GM06990 (cell line): ENCODE measurements around the gene IL17RD.

ENCODE experiments used
- DNase-seq: peaks from one replicate; pipeline ENCODE4 v3.0.0-alpha.2; 2011; ENCODE audit not compliant: insufficient read length; ENCODE audit errors: extremely low read depth
- H3K27me3 ChIP-seq: replicated peaks from 2 replicates; pipeline ENCODE4 v1.6.0; 2011; ENCODE audit warnings: low read length; ENCODE audit not compliant: control insufficient read depth, insufficient read depth
- H3K36me3 ChIP-seq: 2 replicates; pipeline ENCODE4 v1.5.1; 2011; ENCODE audit warnings: low read length; ENCODE audit not compliant: control insufficient read depth, insufficient read depth
- H3K4me3 ChIP-seq: replicated peaks from 2 replicates; pipeline ENCODE4 v1.5.1; 2011; ENCODE audit warnings: low read depth, mild to moderate bottlenecking, control low read depth, low read length
- TF ChIP-seq, protein P1 (sequence below): IDR thresholded peaks from 2 replicates; pipeline ENCODE4 v1.5.1; 2011; ENCODE audit warnings: low read length, control low read depth, mild to moderate bottlenecking, inconsistent platforms; ENCODE audit not compliant: insufficient read depth, poor library complexity, severe bottlenecking

Gene IL17RD

DNA sequence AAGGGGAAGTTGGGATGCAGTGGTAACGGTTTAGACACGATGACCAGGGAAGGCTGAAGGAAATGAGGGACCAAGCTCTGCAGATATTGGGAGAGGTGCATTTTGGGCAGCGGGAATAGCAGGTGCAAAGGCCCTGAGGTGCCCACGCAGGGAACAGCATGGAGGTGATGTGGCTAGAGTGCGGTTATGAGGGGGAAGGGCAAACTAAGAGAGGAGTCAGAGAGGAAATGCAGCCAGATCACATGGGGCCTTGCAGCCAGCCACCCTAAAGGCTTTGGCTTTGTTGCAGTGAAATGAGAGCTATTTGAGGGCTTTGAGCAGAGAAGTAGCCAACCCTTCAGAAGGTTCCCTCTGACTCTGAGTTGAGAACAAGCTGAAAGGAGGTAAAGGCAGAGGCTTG is 102.1 kb downstream of the IL17RD start:
- no peaks in the 10 kb centered on the region for H3K36me3 ChIP-seq
- no peak for DNase-seq
- H3K4me3 ChIP-seq = no peak overlapping the region
- H3K27me3 ChIP-seq = no peaks in the 10 kb centered on the region
- TF ChIP-seq, protein P1, sequence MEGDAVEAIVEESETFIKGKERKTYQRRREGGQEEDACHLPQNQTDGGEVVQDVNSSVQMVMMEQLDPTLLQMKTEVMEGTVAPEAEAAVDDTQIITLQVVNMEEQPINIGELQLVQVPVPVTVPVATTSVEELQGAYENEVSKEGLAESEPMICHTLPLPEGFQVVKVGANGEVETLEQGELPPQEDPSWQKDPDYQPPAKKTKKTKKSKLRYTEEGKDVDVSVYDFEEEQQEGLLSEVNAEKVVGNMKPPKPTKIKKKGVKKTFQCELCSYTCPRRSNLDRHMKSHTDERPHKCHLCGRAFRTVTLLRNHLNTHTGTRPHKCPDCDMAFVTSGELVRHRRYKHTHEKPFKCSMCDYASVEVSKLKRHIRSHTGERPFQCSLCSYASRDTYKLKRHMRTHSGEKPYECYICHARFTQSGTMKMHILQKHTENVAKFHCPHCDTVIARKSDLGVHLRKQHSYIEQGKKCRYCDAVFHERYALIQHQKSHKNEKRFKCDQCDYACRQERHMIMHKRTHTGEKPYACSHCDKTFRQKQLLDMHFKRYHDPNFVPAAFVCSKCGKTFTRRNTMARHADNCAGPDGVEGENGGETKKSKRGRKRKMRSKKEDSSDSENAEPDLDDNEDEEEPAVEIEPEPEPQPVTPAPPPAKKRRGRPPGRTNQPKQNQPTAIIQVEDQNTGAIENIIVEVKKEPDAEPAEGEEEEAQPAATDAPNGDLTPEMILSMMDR = no peak

DNA sequence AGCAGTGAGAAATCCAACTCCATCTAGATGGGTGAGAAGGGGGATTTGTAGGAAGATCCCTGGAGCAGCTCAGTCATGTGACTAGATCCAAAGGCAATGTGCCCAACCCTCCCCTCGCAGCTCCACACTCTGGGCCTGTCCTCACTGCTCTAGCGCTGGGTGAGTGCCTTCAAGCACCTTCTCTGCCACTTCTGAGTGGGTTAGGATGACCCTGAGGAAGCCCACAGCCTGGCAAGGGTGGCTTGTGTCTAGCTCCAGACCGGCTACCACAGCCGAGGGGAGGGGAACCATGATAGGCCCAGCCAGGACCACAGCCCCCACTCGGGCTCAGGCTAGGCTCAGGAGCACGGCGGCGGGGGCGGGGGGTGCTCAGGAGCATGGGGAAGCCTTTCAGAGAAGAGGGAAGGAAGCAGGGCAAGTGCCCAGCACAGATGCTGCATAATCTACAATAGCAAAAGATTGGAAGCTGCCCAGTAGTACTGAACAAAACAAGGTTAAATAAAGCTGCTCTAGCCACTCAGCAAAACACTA is 103.0 kb downstream of the IL17RD start:
- TF ChIP-seq, protein P1 = no peak
- no peak for DNase-seq
- no peaks in the 10 kb centered on the region for H3K36me3 ChIP-seq
- H3K27me3 ChIP-seq = no peaks in the 10 kb centered on the region
- H3K4me3 ChIP-seq = no peak overlapping the region

DNA sequence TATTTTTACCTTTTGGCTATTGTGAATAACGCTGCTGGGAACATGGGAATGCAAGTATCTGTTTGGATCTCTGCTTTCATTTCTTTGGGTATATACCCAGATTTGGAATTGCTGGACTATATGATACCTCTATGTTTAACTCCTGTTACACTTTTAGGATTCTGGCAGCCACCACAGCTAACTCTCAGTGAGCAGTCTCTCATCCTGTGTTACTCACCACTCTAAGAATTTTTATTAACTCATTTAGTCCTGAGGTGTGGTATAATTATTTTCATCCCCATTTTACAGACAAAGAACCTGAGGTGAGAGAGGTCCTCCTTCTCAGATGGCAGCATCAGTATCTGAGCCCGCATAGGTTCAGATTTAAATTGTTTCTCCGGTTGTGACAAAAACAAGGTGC is 103.6 kb downstream of the IL17RD start:
- Histone ChIP-seq H3K4me3 (no peak overlapping the region), H3K27me3 (no peaks in the 10 kb centered on the region), H3K36me3 (no peaks in the 10 kb centered on the region)
- TF ChIP-seq, protein P1 = no peak
- DNase-seq = no peak

DNA sequence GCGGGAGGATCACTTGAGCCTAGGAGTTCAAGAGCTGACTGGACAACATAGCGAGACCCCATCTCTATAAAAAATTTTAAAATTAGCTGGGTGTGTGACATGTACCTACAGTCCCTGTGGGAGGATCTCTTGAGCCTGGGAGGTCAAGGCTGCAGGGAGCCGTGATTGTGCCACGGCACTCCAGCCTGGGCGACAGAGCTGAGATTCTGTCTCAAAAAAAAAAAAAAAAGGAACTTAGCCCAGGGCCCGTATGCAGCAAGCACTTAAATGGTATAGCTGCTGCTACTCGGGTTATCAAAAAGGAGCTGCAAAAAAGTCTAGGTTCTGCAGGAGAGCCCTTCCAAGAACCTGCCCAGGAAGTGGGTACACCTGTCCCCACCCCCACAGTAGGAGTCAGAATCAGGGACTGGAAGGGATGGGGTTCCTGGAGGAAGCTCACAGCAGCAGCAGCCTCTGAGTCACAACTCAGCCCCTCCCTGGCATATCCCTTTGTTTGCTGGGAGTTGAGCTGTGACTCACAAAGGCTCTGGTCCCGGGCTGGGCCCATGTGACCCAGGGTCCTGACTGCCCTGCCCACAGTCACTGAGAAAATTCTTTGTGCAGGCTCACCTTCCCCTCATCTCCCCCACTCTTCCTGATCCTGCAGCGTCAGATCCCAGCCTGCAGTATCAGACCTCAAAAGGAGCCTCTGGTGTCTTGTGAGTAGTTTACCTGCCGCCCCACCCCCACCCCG is 104.9 kb downstream of the IL17RD start, which contains the start of gene SPATA12:
Gene SPATA12 (plus strand): TSS at position 576 of the 733 bp plus-strand sequence. CDS start 13,031 bp downstream, outside the sequence.
- no peak for DNase-seq
- H3K27me3 ChIP-seq = no peaks in the 10 kb centered on the region
- no peaks in the 10 kb centered on the region for H3K36me3 ChIP-seq
- no peak within 1 kb of the TSS for H3K4me3 ChIP-seq
- TF ChIP-seq, protein P1 = no peak

DNA sequence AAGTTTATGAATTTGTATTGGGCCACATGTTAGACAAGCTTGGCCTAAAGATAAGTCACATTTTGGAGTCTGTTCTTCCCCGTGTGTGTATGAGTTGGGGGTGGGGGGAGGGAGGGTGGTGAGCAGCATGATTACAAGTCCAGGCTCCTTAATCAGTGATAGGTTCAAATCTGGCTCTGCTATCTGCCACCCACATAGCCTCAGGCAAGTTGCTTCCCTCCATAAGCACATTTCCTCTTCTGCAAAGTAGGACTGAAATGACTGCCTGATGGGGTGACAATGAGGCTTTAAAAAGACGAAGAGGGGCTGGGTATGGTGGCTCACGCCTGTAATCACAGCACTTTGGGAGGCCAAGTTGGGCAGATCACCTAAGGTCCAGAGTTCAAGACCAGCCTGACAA is 105.7 kb downstream of the IL17RD start:
- TF ChIP-seq, protein P1 = no peak
- no peak overlapping the region for H3K4me3 ChIP-seq
- no peaks in the 10 kb centered on the region for H3K27me3 ChIP-seq
- H3K36me3 ChIP-seq = no peaks in the 10 kb centered on the region
- DNase-seq = no peak
